Measurements from ENCODE around the gene POLE4. TPM values are rescaled to one million over a fixed set of nuclear protein-coding genes. Genes with fewer than 3 reads are reported as not detected.

The POLE4 gene
- total RNA-seq, 2 experiments from 2014 or later, result 48.4 to 48.9 TPM

DNA sequence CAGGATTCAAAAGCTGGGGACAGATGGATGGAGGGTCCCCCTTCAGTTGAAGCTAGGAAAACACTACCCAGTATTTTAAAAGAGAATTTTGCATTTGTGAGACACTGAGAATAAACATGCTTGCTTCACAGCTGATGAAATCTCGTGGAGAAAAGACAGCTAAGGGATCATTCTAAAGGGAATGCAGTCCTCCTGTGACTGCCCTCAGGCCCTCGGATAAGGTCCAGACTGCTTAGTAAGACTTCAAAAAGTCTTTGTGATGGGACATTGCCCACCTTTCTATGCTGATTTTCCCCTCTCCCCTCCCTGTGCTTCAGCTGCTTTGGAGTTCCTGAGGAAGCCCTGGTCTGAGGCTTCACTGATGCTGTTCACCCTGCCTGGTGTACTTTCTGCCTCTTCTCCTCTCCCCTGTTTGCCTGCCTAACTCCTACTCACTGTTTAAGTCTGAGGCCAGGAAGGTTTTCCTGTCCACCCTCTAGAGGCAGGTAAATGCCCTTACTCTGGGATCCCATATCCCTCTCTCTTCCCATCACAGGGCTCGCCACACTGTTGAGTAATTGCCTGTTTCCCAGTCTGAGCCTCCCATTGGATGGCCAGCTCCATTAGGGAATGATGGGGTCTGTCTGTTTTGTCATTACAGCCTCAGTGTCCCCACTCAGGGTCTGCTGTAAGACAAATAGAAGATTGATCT is 26.6 kb downstream of the POLE4 start:
- ATAC-seq (no peak), DNase-seq (no peak)
- ChIA-PET CTCF (interaction anchor here (0.8 kb wide), 1 partner anchor 270 kb away, joined by 3 read pairs; no protein-coding TSS in a partner anchor), POLR2A (no interaction called here)
- Mint-ChIP-seq H3K27ac (no peak overlapping the region), H3K27me3 (no peaks in the 10 kb centered on the region), H3K36me3 (ENCODE audit: low read depth) (peaks cover 10% of the 10 kb centered on the region), H3K9me3 (peaks cover 2% of the 10 kb centered on the region), H3K4me3 (no peak overlapping the region), H3K4me1 (ENCODE audit: low read depth) (no peaks in the 10 kb centered on the region)
- TF ChIP-seq, protein P1, sequence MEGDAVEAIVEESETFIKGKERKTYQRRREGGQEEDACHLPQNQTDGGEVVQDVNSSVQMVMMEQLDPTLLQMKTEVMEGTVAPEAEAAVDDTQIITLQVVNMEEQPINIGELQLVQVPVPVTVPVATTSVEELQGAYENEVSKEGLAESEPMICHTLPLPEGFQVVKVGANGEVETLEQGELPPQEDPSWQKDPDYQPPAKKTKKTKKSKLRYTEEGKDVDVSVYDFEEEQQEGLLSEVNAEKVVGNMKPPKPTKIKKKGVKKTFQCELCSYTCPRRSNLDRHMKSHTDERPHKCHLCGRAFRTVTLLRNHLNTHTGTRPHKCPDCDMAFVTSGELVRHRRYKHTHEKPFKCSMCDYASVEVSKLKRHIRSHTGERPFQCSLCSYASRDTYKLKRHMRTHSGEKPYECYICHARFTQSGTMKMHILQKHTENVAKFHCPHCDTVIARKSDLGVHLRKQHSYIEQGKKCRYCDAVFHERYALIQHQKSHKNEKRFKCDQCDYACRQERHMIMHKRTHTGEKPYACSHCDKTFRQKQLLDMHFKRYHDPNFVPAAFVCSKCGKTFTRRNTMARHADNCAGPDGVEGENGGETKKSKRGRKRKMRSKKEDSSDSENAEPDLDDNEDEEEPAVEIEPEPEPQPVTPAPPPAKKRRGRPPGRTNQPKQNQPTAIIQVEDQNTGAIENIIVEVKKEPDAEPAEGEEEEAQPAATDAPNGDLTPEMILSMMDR (IDR thresholded peaks at IDR 0.05), result no peak
- intact Hi-C loops (cut with micrococcal nuclease), result no loop called here

DNA sequence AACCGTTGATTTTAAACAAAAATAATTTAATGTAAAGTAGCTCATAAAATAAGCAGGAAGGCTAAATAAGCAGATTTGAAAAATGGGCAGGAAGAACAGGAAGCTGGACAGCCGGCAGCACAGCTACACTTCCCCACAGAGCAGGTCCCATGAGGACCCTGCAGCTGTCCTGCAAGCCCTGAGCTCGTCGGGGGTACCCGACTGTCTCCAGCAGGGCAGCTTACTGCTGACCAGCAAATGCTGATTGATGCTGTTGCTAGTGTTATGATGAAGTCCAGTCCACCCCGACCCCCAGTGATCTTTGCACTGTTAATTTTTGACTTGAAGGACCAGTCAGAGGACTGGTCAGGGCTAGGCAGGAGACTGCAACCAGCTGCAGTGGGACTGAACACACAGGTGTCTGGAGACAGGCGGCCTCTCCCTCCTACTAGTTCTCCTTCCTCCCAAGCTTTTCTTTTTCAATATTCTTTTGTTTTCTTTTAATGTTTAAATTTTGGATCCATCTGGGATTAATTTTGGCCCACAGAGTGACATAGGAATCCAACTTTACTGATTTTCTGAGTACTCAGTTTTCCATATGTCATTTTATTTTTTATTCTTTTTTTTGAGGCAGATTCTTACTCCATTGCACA is 27.7 kb downstream of the POLE4 start:
- POLR2A ChIA-PET, result no interaction called here
- DNase-seq (no peak), ATAC-seq (no peak)
- Mint-ChIP-seq H3K4me3 (no peak overlapping the region), H3K4me1 (ENCODE audit: low read depth) (no peaks in the 10 kb centered on the region), H3K36me3 (ENCODE audit: low read depth) (peaks cover 9% of the 10 kb centered on the region), H3K9me3 (peaks cover 2% of the 10 kb centered on the region), H3K27me3 (no peaks in the 10 kb centered on the region), H3K27ac (no peak overlapping the region)
- TF ChIP-seq, protein P1 (IDR thresholded peaks at IDR 0.05), result no peak
- intact Hi-C loops (cut with micrococcal nuclease), result no loop called here
- CTCF ChIA-PET, result no interaction called here

DNA sequence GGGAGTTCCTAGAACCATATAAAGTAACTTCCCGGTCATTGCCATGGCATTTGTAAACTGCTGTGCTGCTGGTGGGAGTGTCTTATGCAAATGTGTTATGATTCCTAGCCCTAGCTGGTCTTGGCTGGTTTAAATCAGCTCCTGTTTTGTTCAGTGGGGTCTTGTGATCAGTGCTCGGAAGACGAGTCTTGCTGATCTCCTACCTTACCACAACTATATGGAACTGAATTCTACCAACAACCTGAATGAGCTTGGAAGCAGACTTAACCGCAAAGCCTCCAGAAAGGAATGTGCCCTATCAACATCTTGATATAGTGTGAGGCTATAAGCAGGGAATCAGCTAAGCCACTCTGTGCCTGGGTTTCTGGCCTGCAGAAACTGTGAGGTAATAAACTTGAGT is 33.5 kb downstream of the POLE4 start:
- TF ChIP-seq, protein P1 (IDR thresholded peaks at IDR 0.05), result no peak
- DNase-seq, result no peak
- Mint-ChIP-seq H3K4me3 (no peak overlapping the region), H3K36me3 (ENCODE audit: low read depth) (peaks cover 5% of the 10 kb centered on the region), H3K27ac (no peak overlapping the region), H3K27me3 (no peaks in the 10 kb centered on the region), H3K4me1 (ENCODE audit: low read depth) (no peaks in the 10 kb centered on the region), H3K9me3 (peaks cover 2% of the 10 kb centered on the region)
- no peak for ATAC-seq
- intact Hi-C loops (cut with micrococcal nuclease), result no loop called here
- CTCF ChIA-PET, result interaction anchor here (0.9 to 1.2 kb wide), 2 partner anchors 12 to 278 kb away, joined by 3 read pairs; no protein-coding TSS in a partner anchor
- POLR2A ChIA-PET, result interaction anchor here (0.6 kb wide), 1 partner anchor 11 kb away, joined by 3 read pairs; no protein-coding TSS in a partner anchor

DNA sequence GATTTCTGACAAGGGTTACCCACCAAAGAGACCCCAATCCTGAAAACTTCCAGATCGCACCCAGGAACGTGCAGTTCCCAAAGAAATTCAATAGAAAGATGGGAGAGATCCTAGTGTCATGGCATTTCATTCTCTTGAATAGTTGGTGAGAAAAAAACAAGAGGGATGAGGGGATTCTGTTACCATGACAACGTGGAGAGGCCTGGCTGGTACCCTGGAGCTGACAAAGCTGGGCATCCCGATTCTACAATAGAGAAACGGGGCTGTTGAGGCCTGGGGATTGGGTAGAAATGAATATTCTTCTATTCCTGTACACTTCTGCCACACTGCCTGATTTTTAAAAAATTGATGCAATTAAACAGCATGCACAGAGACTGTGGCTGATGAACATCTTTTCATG is 41.0 kb downstream of the POLE4 start:
- TF ChIP-seq, protein P1 (IDR thresholded peaks at IDR 0.05), result no peak
- Mint-ChIP-seq H3K27ac (no peak overlapping the region), H3K27me3 (no peaks in the 10 kb centered on the region), H3K36me3 (ENCODE audit: low read depth) (peaks cover 4% of the 10 kb centered on the region), H3K9me3 (no peaks in the 10 kb centered on the region), H3K4me3 (no peak overlapping the region), H3K4me1 (ENCODE audit: low read depth) (no peaks in the 10 kb centered on the region)
- POLR2A ChIA-PET, result no interaction called here
- CTCF ChIA-PET, result no interaction called here
- ATAC-seq (no peak), DNase-seq (no peak)
- intact Hi-C loops (cut with micrococcal nuclease), result no loop called here

DNA sequence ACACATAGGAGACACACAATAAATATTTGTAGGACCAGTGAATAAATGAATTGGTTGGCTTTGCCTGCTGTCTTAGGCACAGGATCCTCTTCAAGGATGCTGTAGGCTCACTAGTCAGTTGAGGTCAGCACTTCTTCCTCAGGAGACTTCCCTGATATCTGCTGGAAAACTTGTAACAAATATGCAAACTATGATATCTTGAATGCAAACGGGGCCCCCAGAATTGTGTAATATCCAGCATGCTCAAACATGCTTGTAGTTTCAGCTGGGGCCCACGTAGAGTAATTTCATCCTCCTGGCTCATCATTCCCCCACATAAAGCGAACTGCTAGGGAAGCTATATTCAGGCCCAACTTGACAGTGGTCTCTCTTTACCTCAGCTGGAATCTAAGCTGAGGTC is 43.6 kb downstream of the POLE4 start:
- no peaks in the 10 kb centered on the region for H3K9me3 Mint-ChIP-seq
- ChIA-PET POLR2A (no interaction called here), CTCF (no interaction called here)
- H3K4me3 Mint-ChIP-seq, result no peak overlapping the region
- H3K27me3 Mint-ChIP-seq, result no peaks in the 10 kb centered on the region
- intact Hi-C loops (cut with micrococcal nuclease), result no loop called here
- no peak for DNase-seq
- TF ChIP-seq, protein P1 (IDR thresholded peaks at IDR 0.05), result no peak
- ATAC-seq, result no peak
- no peak overlapping the region for H3K27ac Mint-ChIP-seq
- no peaks in the 10 kb centered on the region for H3K4me1 Mint-ChIP-seq (ENCODE audit: low read depth)
- peaks cover 6% of the 10 kb centered on the region for H3K36me3 Mint-ChIP-seq (ENCODE audit: low read depth)
